Stomach (tissue), 4 donors: ENCODE data around the gene FXYD7.

Experiments
- POLR2A ChIP-seq, 4 donors: fragments of 450-650 bp; IDR thresholded peaks; one replicate each; pipeline ENCODE4 v1.6.1; 2016; ENCODE audit warnings: antibody characterized with exemption in 4 of 4, control low read depth in 2 of 4, mild to moderate bottlenecking in 1 of 4, moderate library complexity in 1 of 4
- POLR2AphosphoS5 ChIP-seq, 3 donors: sonication (generic); formaldehyde crosslinking; IDR thresholded peaks; one replicate each; pipeline ENCODE4 v1.6.1; 2016; ENCODE audit warnings: antibody characterized with exemption in 3 of 3
- TF ChIP-seq, protein P1 (sequence below), 7 experiments: fragments of 450-650 bp in 4 of 7; fragments of 200-600 bp in 3 of 7; sonication (generic) in 3 of 7; IDR thresholded peaks; one replicate each; pipeline ENCODE4 v1.5.1; 2016 to 2019; ENCODE audit warnings: antibody characterized with exemption in 7 of 7, control low read depth in 2 of 7, mild to moderate bottlenecking in 1 of 7

DNA sequence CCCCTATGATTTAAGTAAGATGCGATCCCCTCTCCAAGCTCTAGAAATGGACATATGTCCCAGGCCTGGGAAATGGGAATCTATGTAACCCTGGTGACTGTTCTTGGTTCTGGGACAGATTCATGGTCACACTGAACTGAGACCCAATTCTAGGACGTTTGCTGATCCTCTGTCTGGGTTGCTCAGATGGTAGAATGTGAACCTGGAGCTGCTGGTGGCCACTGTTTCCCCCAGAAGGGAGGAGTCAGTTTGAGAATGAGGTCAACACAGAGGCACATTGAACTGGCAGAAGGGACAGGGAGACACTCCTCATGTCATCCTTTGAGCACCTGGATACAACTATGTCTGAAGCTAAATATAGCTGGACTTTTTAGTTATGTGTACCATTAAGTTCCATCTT is 56.4 kb downstream of the FXYD7 start:
- TF ChIP-seq, protein P1, sequence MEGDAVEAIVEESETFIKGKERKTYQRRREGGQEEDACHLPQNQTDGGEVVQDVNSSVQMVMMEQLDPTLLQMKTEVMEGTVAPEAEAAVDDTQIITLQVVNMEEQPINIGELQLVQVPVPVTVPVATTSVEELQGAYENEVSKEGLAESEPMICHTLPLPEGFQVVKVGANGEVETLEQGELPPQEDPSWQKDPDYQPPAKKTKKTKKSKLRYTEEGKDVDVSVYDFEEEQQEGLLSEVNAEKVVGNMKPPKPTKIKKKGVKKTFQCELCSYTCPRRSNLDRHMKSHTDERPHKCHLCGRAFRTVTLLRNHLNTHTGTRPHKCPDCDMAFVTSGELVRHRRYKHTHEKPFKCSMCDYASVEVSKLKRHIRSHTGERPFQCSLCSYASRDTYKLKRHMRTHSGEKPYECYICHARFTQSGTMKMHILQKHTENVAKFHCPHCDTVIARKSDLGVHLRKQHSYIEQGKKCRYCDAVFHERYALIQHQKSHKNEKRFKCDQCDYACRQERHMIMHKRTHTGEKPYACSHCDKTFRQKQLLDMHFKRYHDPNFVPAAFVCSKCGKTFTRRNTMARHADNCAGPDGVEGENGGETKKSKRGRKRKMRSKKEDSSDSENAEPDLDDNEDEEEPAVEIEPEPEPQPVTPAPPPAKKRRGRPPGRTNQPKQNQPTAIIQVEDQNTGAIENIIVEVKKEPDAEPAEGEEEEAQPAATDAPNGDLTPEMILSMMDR (IDR thresholded peaks at IDR 0.05), result no peak
- TF ChIP-seq POLR2A (IDR thresholded peaks at IDR 0.05) (no peak), POLR2AphosphoS5 (IDR thresholded peaks at IDR 0.05) (no peak)
